HS-5 (cell line): ENCODE data around the gene C17orf100.

Source experiments
- DNase-seq: peaks from one replicate; pipeline ENCODE4 v3.0.0-alpha.2; 2012; ENCODE audit warnings: low read depth

C17orf100 gene

DNA sequence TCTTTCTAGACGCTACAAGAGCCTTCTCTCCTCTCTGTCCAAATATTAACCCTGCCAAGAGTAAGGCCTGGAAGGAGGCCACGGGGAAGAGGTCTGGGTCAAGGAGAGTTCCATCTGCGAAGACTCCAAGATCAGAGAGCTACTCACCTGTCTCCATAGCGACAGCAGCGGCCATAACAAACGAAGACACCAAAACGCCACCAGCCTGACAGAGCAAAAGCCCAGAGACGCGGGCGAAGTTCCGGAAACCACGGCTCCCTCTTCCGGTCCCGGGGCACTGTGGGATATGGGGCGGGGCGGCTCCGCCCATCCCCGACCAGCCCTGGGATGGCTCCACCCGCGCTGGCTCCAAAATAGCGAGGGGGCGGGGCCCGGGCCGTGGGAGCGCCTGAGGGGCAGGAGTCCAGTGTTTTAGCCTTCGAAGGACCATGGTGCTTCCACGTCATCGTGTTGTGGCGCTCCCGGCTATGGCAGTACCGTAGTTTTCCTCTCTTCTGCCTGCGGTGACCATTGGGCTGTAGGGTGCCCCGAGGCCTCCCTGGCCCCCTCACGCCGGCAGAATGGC, at the start of gene C17orf100, which contains the start of gene MED31:
C17orf100 (plus strand) TSS at position 409 of the 565 bp plus-strand sequence; CDS start at position 561, 152 bp downstream.
MED31 (minus strand) TSS at position 252 of the 565 bp plus-strand sequence; CDS start at position 175, 77 bp downstream.
- peak; percentile 78 for DNase-seq

DNA sequence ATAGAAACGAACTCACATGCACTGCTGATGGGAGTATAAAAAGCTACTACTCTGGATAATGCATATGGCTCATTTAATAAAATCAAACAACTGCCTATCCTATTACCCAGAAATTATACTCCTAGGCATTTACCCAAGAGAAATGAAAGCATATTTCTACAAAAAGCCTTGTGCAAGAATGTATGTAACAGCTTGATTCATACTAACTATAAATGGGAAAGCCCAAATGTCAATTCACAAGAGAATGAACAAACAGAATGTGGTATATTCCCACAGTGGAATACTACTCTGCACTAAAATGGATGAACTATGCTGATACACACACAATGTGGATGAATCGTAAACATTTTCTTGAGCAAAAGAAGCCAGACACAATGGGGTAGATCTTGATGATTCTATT, 49.4 kb upstream of the C17orf100 start:
- no peak for DNase-seq

DNA sequence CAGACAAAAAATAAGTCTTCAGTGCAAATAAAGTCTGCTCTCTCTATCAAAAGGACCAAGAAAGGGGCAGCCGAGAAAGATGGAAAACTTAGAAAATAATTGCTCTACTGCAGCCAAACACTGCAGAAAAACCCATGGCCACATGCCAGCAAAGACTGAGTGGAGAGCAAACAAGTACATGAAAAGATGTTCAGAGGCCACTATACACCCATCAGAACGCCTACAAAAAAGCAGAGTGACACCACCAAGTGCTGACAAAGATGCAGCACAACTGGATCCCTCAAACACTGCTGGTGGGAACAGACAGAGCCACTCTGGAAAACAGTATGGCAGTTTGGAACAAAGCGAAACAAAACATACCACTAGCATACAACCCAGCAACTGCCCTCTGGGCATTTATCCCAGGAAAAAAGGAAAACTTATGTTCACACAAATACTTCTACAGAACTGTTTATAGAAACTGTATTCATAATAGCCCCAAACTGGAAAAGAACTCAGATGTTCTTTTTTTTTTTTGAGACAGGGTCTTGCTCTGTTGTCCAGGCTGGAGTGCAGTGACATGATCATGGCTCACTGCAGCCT, 47.7 kb upstream of the C17orf100 start:
- DNase-seq, result no peak

GRCh38 chr17:6605142-6605541, 46.4 kb upstream of the C17orf100 start:
- DNase-seq, result no peak

DNA sequence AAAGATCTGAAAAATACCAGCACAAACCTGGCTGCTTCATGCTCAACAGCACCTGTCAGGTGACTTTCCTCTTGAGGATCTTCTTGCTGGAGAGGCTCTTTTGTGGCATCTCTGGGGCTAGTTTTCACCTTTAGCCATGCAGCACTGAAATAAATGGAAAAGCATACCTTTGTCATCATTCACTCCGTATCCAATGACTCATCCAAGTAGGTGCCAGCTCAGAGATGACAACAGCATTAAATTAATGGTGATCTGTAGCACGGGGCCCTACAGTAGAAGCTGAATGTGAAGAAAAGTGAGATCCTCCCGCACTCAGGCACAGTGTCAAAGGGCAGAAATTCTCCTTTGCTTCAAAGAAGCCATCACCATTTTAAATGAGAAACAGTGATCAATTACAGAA, 43.2 kb upstream of the C17orf100 start:
- no peak for DNase-seq

GRCh38 chr17:6610011-6610410, 41.6 kb upstream of the C17orf100 start:
- DNase-seq, result no peak

- DNase-seq, result no peak
These were observed 40.3 kb upstream of the C17orf100 start for GRCh38 chr17:6611231-6611630.

GRCh38 chr17:6623941-6624340, 27.6 kb upstream of the C17orf100 start:
- DNase-seq, result no peak

DNA sequence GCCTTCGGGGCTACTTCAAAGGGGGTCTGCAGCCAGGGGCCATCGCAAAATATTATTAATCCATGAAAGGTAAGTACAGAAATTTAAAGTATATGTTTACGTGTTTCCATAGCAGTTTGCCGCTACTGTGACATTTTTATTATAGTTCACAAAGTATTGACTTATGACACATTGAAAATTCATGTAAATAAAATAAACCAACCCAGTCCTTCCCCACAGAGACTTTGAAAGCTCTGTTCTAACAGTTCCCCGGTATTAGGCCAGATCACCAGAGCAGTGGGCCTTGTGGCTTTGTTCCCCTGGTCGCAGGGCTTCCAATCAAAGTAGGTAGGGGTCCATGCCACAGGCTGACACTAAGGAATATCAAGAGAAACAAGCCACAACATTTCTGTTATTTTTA, 24.9 kb upstream of the C17orf100 start:
- no peak for DNase-seq

DNA sequence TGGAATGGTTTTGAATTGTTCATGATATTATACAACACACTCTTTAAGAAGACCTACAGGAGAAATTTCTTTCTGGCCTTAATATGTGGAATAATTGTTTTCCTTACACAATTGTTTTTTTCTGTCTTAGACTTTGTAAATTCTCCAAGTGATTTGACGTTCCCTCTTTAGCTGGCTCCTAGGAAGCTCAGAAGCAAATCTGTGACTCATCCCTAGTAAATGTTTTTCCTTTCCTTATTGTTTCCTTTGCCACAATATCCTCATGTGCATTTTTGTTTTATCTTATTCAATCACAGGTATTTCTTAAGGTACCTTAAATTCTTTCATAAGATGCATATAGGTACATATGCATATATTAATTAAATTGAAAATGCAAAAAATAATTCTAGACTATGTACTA, 24.5 kb upstream of the C17orf100 start:
- DNase-seq, result no peak

- no peak for DNase-seq
These were observed 21.2 kb upstream of the C17orf100 start for GRCh38 chr17:6630390-6630789.

DNA sequence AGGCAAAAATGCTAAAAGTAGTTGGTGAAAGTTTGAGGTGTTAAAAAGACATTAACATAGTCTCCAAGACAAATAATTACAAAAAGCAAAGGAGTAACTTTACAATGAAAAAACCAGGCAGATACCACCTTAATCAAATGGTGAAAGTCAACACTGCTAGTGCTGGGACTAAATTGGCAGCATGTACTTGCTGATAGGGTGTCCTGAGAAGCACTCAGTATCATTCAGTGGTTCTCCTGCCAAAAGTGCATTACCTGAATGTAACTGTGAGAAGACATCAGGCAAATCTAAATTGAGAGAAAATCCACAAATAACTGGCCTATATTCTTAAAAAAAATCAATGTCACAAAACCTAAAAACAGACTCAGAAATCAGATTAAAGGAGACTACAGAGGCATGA, 19.0 kb upstream of the C17orf100 start:
- DNase-seq, result no peak

GRCh38 chr17:6633263-6633662, 18.3 kb upstream of the C17orf100 start:
- DNase-seq, result no peak

- no peak for DNase-seq
These were observed 15.5 kb upstream of the C17orf100 start for GRCh38 chr17:6636105-6636504.

DNA sequence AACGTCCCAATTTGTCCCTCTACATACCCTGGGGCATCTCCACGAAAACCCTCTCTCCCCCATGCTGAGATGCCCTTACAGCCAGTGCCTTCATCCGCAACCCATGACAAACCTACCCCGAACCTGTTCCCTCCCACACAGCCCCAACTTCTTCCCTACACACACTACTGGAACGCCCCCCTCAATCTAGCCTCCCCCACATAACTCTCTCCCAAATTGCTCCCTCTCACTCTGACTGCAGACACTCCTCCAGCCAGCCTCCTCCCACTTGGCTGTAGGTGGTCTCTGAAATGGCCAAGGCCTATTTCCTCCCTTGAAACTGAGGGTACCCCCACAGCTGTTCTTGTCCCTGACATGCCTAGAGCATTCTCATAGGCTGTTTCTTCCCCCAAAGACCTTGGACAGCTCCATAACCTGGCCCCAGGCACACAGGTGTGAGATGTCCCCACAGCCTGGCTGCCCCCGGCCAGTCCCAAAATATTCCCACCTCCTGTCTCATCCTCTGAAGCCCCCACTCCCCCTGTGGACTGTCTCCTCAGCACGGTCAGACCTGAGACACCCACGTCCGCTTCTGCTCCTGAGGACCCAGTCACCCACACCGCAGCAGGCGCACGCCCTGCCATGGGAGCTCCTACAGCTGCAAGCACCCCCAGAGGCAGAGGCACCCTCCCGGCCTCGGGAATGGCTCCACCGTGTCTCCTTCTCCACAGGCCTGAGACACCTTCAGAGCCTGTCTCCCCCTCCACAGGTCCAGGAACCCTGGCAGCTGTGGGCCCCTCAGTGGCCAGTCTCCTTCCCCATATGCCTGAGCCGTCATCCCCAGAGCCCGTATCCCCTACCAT, 14.7 kb upstream of the C17orf100 start:
- DNase-seq, result no peak

- no peak for DNase-seq
These were observed 14.1 kb upstream of the C17orf100 start for GRCh38 chr17:6637458-6637840.

- DNase-seq, result no peak
These were observed 13.3 kb upstream of the C17orf100 start for GRCh38 chr17:6638046-6638908.

DNA sequence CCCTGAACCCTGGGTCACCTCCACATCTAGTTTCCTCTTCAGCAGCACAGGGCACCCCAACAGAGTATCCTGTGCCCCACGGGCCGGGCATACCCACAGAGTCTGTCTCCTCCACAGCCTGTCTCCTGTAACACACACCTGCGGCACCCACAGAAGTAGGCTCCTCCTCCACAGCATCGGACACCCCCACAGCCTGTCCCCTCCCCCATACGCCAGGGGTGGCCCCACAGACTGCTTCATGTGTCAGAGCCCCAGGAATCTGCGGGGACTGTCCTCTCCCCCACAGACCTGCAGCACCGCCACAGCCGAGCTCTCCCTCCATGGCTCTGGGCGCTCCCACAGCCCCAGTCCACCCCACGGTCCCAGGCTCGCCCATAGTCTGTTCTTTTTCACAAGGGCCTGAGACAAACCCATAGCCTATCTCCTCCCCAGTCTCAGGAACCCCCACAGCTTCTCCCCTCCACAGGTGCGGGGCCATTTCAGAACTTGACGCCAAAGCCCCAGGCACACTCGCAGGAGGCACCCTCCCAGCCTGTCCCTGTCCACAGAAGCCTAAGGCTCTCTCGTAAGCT, 12.5 kb upstream of the C17orf100 start:
- DNase-seq, result no peak

- no peak for DNase-seq
These were observed 11.7 kb upstream of the C17orf100 start for GRCh38 chr17:6639586-6640535.

DNA sequence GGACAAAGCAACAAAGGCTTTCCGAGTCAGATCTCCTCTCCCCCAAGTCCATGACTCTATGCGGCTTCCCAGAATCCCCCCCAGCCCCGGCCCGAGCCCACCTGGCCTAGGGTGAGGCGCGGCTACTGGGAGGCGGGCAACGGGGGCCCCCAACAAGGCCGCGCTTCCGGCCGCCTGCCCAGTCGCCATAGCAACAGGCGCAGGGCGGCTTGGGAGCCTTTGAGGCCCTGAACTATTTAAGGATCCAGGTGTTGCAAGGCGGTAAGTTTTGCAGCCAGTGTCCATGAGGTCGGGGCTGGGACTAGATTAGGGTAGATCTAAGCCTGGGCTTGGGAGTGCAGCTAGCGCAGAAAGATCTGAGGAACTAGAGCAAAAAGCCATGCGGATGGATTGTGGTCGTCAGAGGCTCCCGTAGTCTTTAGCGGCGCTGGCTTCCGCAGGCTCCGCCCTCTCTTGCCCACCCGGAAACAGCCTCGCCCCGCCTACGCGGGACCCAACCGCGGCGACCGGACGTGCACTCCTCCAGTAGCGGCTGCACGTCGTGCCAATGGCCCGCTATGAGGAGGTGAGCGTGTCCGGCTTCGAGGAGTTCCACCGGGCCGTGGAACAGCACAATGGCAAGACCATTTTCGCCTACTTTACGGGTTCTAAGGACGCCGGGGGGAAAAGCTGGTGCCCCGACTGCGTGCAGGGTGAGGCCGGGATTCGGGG, 10.9 kb upstream of the C17orf100 start, which contains the start of the genes KIAA0753 and TXNDC17:
KIAA0753 (minus strand) TSS at position 176 of the 711 bp plus-strand sequence. CDS start 5,608 bp downstream, outside the sequence.
TXNDC17 (plus strand) TSS at position 525 of the 711 bp plus-strand sequence; CDS start at position 548, 23 bp downstream.
- peak; percentile 85 for DNase-seq
